ENCODE measurements around the gene MATCAP1. TPM values are rescaled to one million over a fixed set of nuclear protein-coding genes. Genes with fewer than 3 reads are reported as not detected.

MATCAP1 gene
- polyA plus RNA-seq, 1 experiment = 13.1 TPM

- ChIA-PET POLR2A (interaction anchor here (0.6 kb wide), 1 partner anchor 18 kb away, joined by 3 read pairs; no protein-coding TSS in a partner anchor), CTCF (interaction anchor here (0.9 to 5.7 kb wide), 18 partner anchors 13 to 212 kb away, joined by 3 to 118 read pairs (median 16); partner anchors contain the start of gene NOL3)
- H3K4me3 ChIP-seq (ENCODE audit: low read depth, low read length) = no peak overlapping the region
- TF ChIP-seq, protein P1, sequence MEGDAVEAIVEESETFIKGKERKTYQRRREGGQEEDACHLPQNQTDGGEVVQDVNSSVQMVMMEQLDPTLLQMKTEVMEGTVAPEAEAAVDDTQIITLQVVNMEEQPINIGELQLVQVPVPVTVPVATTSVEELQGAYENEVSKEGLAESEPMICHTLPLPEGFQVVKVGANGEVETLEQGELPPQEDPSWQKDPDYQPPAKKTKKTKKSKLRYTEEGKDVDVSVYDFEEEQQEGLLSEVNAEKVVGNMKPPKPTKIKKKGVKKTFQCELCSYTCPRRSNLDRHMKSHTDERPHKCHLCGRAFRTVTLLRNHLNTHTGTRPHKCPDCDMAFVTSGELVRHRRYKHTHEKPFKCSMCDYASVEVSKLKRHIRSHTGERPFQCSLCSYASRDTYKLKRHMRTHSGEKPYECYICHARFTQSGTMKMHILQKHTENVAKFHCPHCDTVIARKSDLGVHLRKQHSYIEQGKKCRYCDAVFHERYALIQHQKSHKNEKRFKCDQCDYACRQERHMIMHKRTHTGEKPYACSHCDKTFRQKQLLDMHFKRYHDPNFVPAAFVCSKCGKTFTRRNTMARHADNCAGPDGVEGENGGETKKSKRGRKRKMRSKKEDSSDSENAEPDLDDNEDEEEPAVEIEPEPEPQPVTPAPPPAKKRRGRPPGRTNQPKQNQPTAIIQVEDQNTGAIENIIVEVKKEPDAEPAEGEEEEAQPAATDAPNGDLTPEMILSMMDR (IDR thresholded peaks at IDR 0.05; ENCODE audit: insufficient read depth, low read depth, low read length) = no peak
- 0 out of 2 replicates have a peak, but pooled peaks cover 1% of the 10 kb centered on the region for H3K36me3 ChIP-seq (ENCODE audit: control insufficient read depth, insufficient read depth, low read length)
- no peak for DNase-seq (ENCODE audit: low read depth)
- no peaks in the 10 kb centered on the region for H3K27me3 ChIP-seq (ENCODE audit: control insufficient read depth, insufficient read depth, low read length)
These were observed 27.5 kb downstream of the MATCAP1 start for GRCh38 chr16:67156143-67156844.

DNA sequence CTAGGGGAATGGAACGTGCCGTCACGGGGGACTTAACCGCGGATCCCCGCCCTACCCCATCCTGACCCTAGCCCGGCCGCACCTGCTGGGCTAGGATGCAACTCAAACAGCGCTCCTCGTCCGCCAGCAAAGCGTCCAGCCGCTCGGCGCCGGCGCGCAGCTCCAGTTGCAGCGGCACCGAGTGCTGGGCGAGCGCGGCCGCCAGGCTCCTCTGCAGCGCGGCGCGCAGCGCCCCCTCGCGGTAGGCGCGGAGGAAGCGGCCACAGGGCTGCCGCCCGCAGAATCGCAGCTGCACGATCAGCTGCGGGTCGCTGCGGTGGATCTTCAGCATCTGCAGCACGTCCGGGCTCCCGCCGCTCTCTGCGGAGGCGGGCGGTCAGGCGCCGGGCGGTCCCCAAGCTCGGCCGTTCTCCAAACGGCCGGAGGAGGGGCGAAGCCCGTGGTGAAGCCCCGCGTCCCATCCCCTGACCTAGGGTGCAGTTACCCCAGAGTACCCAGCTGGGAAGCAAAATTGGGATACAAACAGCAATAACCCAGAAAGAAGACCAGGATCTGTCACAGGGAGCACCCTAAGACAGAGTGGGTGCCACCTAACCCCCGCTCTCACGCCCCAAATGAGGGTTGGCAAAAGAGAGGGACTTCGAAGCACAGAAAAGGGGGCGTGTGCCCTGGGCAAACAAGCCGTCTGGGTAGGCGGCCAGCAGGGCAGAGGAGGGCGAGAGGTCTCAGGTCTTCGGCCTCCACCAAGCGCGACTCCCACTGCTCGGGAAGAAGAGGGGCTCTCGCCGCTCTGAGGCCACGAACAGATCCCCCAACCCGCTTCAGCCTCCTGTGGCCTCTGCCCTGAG lies 28.2 kb downstream of the MATCAP1 start:
- CTCF ChIA-PET = interaction anchor here (0.6 to 5.7 kb wide), 57 partner anchors 8 to 341 kb away, joined by 3 to 118 read pairs (median 5); partner anchors contain the start of genes CES3, ELMO3, EXOC3L1 and HSF4
- DNase-seq (ENCODE audit: low read depth) = no peak
- POLR2A ChIA-PET = interaction anchor here (0.6 kb wide), 1 partner anchor 97 kb away, joined by 3 read pairs; no protein-coding TSS in a partner anchor
- H3K36me3 ChIP-seq (ENCODE audit: control insufficient read depth, insufficient read depth, low read length) = 0 out of 2 replicates have a peak, but pooled peaks cover 1% of the 10 kb centered on the region
- no peaks in the 10 kb centered on the region for H3K27me3 ChIP-seq (ENCODE audit: control insufficient read depth, insufficient read depth, low read length)
- H3K4me3 ChIP-seq (ENCODE audit: low read depth, low read length) = no peak overlapping the region
- TF ChIP-seq, protein P1 (IDR thresholded peaks at IDR 0.05; ENCODE audit: insufficient read depth, low read depth, low read length) = peak; percentile 64

- CTCF ChIA-PET = interaction anchor here (0.7 to 5.7 kb wide), 56 partner anchors 9 to 295 kb away, joined by 3 to 118 read pairs (median 6); partner anchors contain the start of genes CES3, ELMO3, EXOC3L1 and HSF4
- POLR2A ChIA-PET = no interaction called here
- H3K27me3 ChIP-seq (ENCODE audit: control insufficient read depth, insufficient read depth, low read length) = no peaks in the 10 kb centered on the region
- no peak for DNase-seq (ENCODE audit: low read depth)
- H3K4me3 ChIP-seq (ENCODE audit: low read depth, low read length) = no peak overlapping the region
- H3K36me3 ChIP-seq (ENCODE audit: control insufficient read depth, insufficient read depth, low read length) = peaks cover 2% of the 10 kb centered on the region; the same call in 1 of the 2 replicates
- TF ChIP-seq, protein P1 (IDR thresholded peaks at IDR 0.05; ENCODE audit: insufficient read depth, low read depth, low read length) = no peak
These were observed 29.0 kb downstream of the MATCAP1 start for GRCh38 chr16:67154578-67155294.

DNA sequence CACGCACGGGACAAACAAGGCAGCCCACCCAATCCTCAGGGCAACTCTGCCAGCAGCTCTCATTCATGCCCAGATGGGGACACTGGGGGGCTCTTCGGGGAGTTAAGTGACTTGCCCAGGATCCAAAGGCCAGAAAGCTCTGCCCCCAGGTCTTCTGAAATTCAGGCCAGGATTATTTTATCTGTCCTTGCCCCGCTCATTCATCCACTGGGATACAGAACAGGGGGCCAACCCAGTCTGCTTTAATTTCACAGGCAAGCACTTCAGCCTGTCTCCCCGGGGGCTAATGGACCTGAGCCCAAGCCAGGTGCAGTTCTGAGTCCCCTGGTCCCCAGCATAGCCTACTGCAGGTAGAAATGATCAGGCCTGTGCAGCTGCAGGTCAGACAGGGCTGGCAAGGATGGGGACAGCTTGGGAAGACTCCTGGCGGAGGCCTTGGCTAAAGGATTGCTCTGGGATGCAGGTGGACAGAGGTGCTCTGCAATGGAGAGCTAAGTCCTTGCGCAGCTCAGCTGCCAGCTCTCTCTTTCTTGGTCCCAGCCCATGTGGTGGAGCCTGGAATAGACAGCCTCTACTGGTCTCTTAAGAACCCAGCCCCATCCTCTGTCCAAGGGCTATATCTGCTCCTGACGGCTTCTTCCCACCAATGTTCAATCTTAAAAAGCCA lies 32.2 kb downstream of the MATCAP1 start:
- ChIA-PET POLR2A (no interaction called here), CTCF (interaction anchor here (0.8 to 2.7 kb wide), 12 partner anchors 9 to 257 kb away, joined by 3 to 16 read pairs (median 4); partner anchors contain the start of genes CES3, FBXL8, NOL3 and TRADD)
- peaks cover 13% of the 10 kb centered on the region for H3K36me3 ChIP-seq (ENCODE audit: control insufficient read depth, insufficient read depth, low read length)
- TF ChIP-seq, protein P1 (IDR thresholded peaks at IDR 0.05; ENCODE audit: insufficient read depth, low read depth, low read length) = no peak
- H3K4me3 ChIP-seq (ENCODE audit: low read depth, low read length) = peak overlapping the region; percentile 83; the same call in 1 of the 2 replicates
- no peaks in the 10 kb centered on the region for H3K27me3 ChIP-seq (ENCODE audit: control insufficient read depth, insufficient read depth, low read length)
- no peak for DNase-seq (ENCODE audit: low read depth)

Measured in BJ (cell line).